GM20000 (cell line): ENCODE data around the gene CUBN.

Source experiments
- DNase-seq: peaks from one replicate; pipeline ENCODE4 v3.0.0; 2012; ENCODE audit warnings: low spot score
- TF ChIP-seq, protein P1 (sequence below): IDR thresholded peaks from 2 replicates; pipeline ENCODE4 v1.5.1; 2012; ENCODE audit warnings: mild to moderate bottlenecking, control low read depth; ENCODE audit errors: extremely low read depth, missing control alignments

The CUBN gene

DNA sequence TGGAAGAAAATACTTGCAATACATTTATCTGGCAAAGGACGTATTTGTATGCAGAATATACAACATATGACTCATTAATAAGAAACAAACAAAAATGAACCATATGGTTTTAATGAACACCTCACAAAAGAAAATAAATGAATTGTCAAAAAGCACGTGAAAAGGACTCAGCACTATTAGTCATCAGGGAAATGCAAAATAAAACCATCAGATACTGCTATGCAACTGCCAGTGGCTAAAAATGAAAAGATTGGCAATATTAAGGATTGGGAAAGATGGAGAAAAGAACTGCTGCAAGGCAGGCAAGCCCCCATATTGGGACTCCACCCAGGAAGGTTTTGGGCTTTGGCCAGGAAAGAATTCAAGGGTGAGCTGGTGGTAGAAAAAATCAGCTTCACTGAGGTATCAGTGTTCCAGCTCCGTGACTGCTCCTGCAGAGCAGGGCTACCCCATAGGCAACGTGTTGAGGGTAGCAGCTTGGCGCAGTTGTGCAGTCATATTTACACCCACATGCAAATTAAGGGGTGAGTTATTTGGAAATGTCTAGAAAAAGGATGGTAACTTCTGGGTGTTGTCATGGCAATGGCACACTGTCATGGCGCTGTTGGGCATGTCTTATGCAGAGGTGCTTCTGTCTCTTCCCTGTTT, 72.7 kb downstream of the CUBN start:
- DNase-seq, result no peak
- TF ChIP-seq, protein P1, sequence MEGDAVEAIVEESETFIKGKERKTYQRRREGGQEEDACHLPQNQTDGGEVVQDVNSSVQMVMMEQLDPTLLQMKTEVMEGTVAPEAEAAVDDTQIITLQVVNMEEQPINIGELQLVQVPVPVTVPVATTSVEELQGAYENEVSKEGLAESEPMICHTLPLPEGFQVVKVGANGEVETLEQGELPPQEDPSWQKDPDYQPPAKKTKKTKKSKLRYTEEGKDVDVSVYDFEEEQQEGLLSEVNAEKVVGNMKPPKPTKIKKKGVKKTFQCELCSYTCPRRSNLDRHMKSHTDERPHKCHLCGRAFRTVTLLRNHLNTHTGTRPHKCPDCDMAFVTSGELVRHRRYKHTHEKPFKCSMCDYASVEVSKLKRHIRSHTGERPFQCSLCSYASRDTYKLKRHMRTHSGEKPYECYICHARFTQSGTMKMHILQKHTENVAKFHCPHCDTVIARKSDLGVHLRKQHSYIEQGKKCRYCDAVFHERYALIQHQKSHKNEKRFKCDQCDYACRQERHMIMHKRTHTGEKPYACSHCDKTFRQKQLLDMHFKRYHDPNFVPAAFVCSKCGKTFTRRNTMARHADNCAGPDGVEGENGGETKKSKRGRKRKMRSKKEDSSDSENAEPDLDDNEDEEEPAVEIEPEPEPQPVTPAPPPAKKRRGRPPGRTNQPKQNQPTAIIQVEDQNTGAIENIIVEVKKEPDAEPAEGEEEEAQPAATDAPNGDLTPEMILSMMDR, result no peak

GRCh38 chr10:17053513-17053912, 76.1 kb downstream of the CUBN start:
- no peak for DNase-seq
- TF ChIP-seq, protein P1, result no peak

DNA sequence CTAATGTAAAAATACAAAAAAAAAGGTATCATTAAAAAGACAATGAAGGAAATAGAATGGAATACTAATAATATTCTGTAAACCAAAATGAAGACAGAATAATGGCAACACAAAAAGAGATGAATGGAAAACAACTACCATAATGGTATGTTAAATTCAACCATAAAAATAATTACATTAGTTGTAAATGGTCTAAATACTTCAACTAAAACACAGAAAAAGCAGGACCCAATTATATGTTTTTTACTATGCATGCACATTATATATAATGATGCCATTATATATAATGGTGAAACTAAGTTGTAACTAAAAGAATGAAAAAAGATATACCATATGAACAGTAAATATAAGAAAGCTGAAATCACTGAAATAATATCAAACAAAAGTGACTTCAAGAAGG, 76.5 kb downstream of the CUBN start:
- DNase-seq, result no peak

DNA sequence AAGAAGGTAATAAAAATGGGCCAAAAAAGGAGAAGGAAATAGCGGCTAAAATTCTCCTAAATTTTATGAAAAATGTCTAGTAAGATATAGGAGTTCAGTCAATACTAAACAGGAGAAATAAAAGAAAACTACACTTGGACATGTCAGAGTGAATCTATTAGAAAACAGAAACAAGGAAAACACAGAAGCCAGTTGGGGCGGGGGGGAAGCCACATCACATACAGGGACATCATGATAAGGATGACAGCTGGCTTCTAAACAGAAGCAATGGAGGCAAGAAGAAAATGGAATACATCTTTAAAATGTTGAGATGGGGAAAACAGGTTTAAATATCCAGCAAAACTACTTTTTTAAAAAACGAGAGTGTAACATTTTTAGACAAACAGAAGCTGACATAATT, 77.8 kb downstream of the CUBN start:
- TF ChIP-seq, protein P1, result no peak
- no peak for DNase-seq

More for the DNA sequence above, 76.5 kb downstream of the CUBN start:
- TF ChIP-seq, protein P1, result no peak

- TF ChIP-seq, protein P1, result no peak
- no peak for DNase-seq
These were observed 80.4 kb downstream of the CUBN start for GRCh38 chr10:17049195-17049594.

DNA sequence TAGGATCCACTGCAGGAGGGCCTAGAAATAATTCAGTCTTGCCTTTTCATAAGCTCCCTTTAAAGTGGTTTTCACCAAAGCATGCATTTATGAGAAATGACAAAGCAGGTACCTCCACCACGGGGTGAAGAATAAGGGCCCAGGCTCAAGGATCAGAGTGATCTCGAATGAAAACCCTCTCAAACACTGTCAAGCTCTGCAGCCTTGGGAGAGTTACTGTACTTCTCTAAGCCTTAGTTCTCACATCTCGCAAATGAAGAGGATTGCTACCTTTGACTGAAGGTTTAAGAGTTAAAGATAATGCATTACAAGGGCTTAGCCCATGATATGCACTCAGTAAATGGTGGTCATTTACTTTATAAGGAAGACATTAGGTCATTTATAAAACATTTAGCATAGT, 81.7 kb downstream of the CUBN start:
- DNase-seq, result no peak
- TF ChIP-seq, protein P1, result no peak

DNA sequence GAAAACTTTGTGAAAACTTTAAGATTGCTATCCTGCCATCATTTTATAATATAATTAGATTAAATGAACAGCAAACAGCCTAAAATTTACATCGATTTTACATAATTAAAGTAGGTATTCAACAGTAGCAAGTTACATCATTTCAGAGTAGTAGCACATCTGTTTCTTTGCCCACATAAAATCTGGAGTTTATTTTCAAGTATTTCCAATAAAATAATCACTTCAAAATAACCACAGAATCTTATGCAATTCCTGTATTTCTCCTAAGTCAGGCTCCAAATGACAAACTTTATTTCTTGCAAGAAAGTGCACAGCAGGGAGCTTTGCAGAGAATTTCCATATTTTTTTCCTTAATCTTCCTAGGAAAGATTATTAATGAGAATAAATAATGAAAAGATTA, 82.6 kb downstream of the CUBN start:
- TF ChIP-seq, protein P1, result no peak
- DNase-seq, result no peak
